K562 (cell line): ENCODE measurements around the gene PSMA4. TPM values are rescaled to one million over a fixed set of nuclear protein-coding genes. Genes with fewer than 3 reads are reported as not detected.

Source experiments
- ATAC-seq: fragments of 200-7000 bp; cut with Tn5 transposase; 3 replicates; pipeline ENCODE4 v1.9.1; 2020; ENCODE audit warnings: moderate library complexity
- BruUV-seq: library from RNA; stranded (reverse); fragments of 400-500 nt; replicated peaks from 2 replicates; lab custom pipeline; 2021; lab: Mats Ljungman, UMichigan
- CTCF ChIA-PET: fragments of 300-600 bp; formaldehyde crosslinking; extraction: SDS; loops from one replicate; lab custom pipeline; 2021; ENCODE audit warnings: low intra/inter-chr PET ratio; lab: Yijun Ruan, JAX
- POLR2A ChIA-PET: fragments of 300-600, 350-650 bp; sonication (Branson Sonifier 250); formaldehyde crosslinking; extraction: SDS; loops from one replicate; lab custom pipeline; 2021; ENCODE audit warnings: antibody characterized with exemption, inconsistent platforms; lab: Yijun Ruan, JAX
- DNase-seq, 4 experiments: peaks; one replicate each; pipeline versions ENCODE4 v3.0.0 to v3.0.0-alpha.2; 2011 to 2018; ENCODE audit warnings: low spot score in 3 of 4, mixed read lengths in 3 of 4; ENCODE audit errors: extremely low read depth in 1 of 4
- FAIRE-seq: peaks from 2 replicates; lab custom pipeline; 2011; peaks lifted over from hg19 to GRCh38; lab: Jason Lieb, UNC
- H2AFZ ChIP-seq: 2 replicates; pipeline ENCODE4 v1.6.0; 2011; ENCODE audit warnings: low read depth, low read length, control low read depth, inconsistent platforms
- H3K27ac ChIP-seq: fragments of 200-600 bp; 3 replicates; pipeline ENCODE4 v1.8.0; 2011; ENCODE audit warnings: low read depth, mild to moderate bottlenecking, control low read depth, inconsistent platforms, low read length, moderate library complexity, mixed read lengths; ENCODE audit errors: extremely low read depth
- H3K27me3 ChIP-seq, 2 experiments: fragments of 300-600 bp in 1 of 2; 2 replicates in 1 of 2; 3 replicates in 1 of 2; pipeline versions ENCODE4 v1.6.0 to v1.8.0; 2011; ENCODE audit warnings: inconsistent platforms in 2 of 2, low read length in 2 of 2, mild to moderate bottlenecking in 1 of 2, mixed read lengths in 1 of 2, moderate library complexity in 1 of 2; ENCODE audit not compliant: control insufficient read depth in 2 of 2, insufficient read depth in 2 of 2
- H3K36me3 ChIP-seq: fragments of 300-600 bp; 3 replicates; pipeline ENCODE4 v1.8.0; 2011; ENCODE audit warnings: mild to moderate bottlenecking, low read length, inconsistent platforms; ENCODE audit not compliant: control insufficient read depth, insufficient read depth
- H3K4me1 ChIP-seq, 2 experiments: fragments of 200-600 bp in 1 of 2; replicated peaks in 1 of 2; 2 replicates in 1 of 2; 3 replicates in 1 of 2; pipeline versions ENCODE4 v1.5.1 to v1.8.0; 2011; ENCODE audit warnings: inconsistent platforms in 2 of 2, low read length in 2 of 2, mild to moderate bottlenecking in 1 of 2, mixed read lengths in 1 of 2, moderate library complexity in 1 of 2; ENCODE audit not compliant: control insufficient read depth in 2 of 2, insufficient read depth in 2 of 2
- H3K4me2 ChIP-seq: 2 replicates; pipeline ENCODE4 v1.6.1; 2011; ENCODE audit warnings: low read length, control low read depth, inconsistent platforms, mixed read lengths; ENCODE audit not compliant: insufficient read depth
- H3K4me3 ChIP-seq: fragments of 200-600 bp; sonication (generic), shearing (Covaris generic); 2 replicates; pipeline ENCODE4 v1.5.1; 2016; ENCODE audit warnings: control low read depth, inconsistent platforms
- H3K79me2 ChIP-seq: fragments of 200-600 bp; 3 replicates; pipeline ENCODE4 v1.8.0; 2011; ENCODE audit warnings: low read length, inconsistent platforms; ENCODE audit not compliant: control insufficient read depth, insufficient read depth
- H3K9ac ChIP-seq, 2 experiments: 2 replicates each; pipeline versions ENCODE4 v1.6.0 to v1.6.1; 2011; ENCODE audit warnings: low read depth in 2 of 2, low read length in 2 of 2, control low read depth in 1 of 2, inconsistent platforms in 1 of 2, mild to moderate bottlenecking in 1 of 2, mixed read lengths in 1 of 2; ENCODE audit not compliant: insufficient read depth in 1 of 2
- H3K9me1 ChIP-seq: one replicate; pipeline ENCODE4 v1.6.0; 2011; ENCODE audit warnings: inconsistent platforms, mild to moderate bottlenecking, low read length, moderate library complexity; ENCODE audit not compliant: control insufficient read depth, insufficient read depth
- H3K9me3 ChIP-seq: replicated peaks from 2 replicates; pipeline ENCODE4 v1.5.1; 2011; ENCODE audit warnings: low read depth, low read length, inconsistent platforms; ENCODE audit not compliant: control insufficient read depth, insufficient read depth
- H4K20me1 ChIP-seq: replicated peaks from 2 replicates; pipeline ENCODE4 v1.6.1; 2011; ENCODE audit warnings: low read length, inconsistent platforms, mixed read lengths; ENCODE audit not compliant: control insufficient read depth, insufficient read depth
- ASH1L ChIP-seq: fragments of 450-650 bp; IDR thresholded peaks from 2 replicates; pipeline ENCODE4 v1.6.1; 2018; ENCODE audit warnings: borderline replicate concordance, mild to moderate bottlenecking, low read depth; ENCODE audit not compliant: partially characterized antibody
- BCL6 ChIP-seq: fragments of 250-450 bp; sonication (Bioruptor Pico); IDR thresholded peaks from 2 replicates; pipeline ENCODE4 v1.4.0; 2020
- CHD2 ChIP-seq: IDR thresholded peaks from 2 replicates; pipeline ENCODE4 v1.6.1; 2011; ENCODE audit warnings: low read depth, low read length
- CTBP1 ChIP-seq: fragments of 450-650 bp; IDR thresholded peaks from 2 replicates; pipeline ENCODE4 v1.6.1; 2016; ENCODE audit warnings: borderline replicate concordance
- EZH2 ChIP-seq: IDR thresholded peaks from 2 replicates; pipeline ENCODE4 v1.6.1; 2012; ENCODE audit warnings: low read depth, mild to moderate bottlenecking, inconsistent platforms, low read length, borderline replicate concordance
- FUS ChIP-seq: fragments of 200-400 bp; formaldehyde crosslinking; optimal IDR thresholded peaks from 2 replicates; pipeline ENCODE3; 2017; ENCODE audit warnings: low read depth, low read length
- HMGN3 ChIP-seq: IDR thresholded peaks from 2 replicates; pipeline ENCODE4 v1.6.1; 2011; ENCODE audit warnings: borderline replicate concordance, low read depth, mild to moderate bottlenecking, mixed read lengths, low read length; ENCODE audit not compliant: insufficient read length; ENCODE audit errors: extremely low read depth
- MBD1 ChIP-seq: fragments of 250-450 bp; sonication (Bioruptor Pico); IDR thresholded peaks from 2 replicates; pipeline ENCODE4 v1.8.0; 2022; ENCODE audit warnings: inconsistent platforms
- SMAD2 ChIP-seq: fragments of 150-350 bp; IDR thresholded peaks from 2 replicates; pipeline ENCODE4 v1.6.1; 2014; ENCODE audit warnings: low read depth, mild to moderate bottlenecking, low read length
- SMARCC2 ChIP-seq: fragments of 450-650 bp; IDR thresholded peaks from 2 replicates; pipeline ENCODE4 v1.6.1; 2017; ENCODE audit warnings: antibody characterized with exemption, moderate library complexity, mild to moderate bottlenecking, low read depth
- SREBF2 ChIP-seq: sonication (generic); formaldehyde crosslinking; IDR thresholded peaks from 2 replicates; pipeline ENCODE4 v1.4.0; 2020; ENCODE audit warnings: mild to moderate bottlenecking, missing genetic modification reagents
- TGIF2 ChIP-seq: sonication (generic); formaldehyde crosslinking; IDR thresholded peaks from 2 replicates; pipeline ENCODE4 v1.8.1; 2022; ENCODE audit warnings: mild to moderate bottlenecking, missing genetic modification reagents, moderate library complexity
- ZNF133 ChIP-seq: fragments of 250-450 bp; sonication (Bioruptor Pico); IDR thresholded peaks from 2 replicates; pipeline ENCODE4 v1.4.0; 2020; ENCODE audit warnings: mild to moderate bottlenecking
- ZNF511 ChIP-seq: sonication (generic); formaldehyde crosslinking; IDR thresholded peaks from 2 replicates; pipeline ENCODE4 v1.8.0; 2022; ENCODE audit warnings: mild to moderate bottlenecking, missing genetic modification reagents
- WGBS: fragments of 100-300 bp; shearing (Covaris generic); methylation state at CpG from one replicate; pipeline ENCODE4 v1.1.6; 2016; ENCODE audit warnings: low coverage, mixed read lengths; ENCODE audit not compliant: insufficient coverage; ENCODE audit errors: missing lambda C conversion rate; 5-methylcytosine and 5-hydroxymethylcytosine counted together
- in situ Hi-C: fragments of 300-500 bp; cut with MboI; formaldehyde crosslinking; loops from 4 replicates; pipeline ENCODE4 v1.15.0; 2018; ENCODE audit warnings: inconsistent platforms, mixed read lengths
- intact Hi-C: fragments of 100-400 bp; cut with micrococcal nuclease; formaldehyde crosslinking; loops from 2 replicates; pipeline ENCODE4 v1.14.2; 2022
- polyA plus RNA-seq, 8 experiments: library from polyadenylated mRNA; depleted of rRNA in 4 of 8; stranded (reverse) in 5 of 8; unstranded in 3 of 8; fragments of >200 nt; fragmentation: Nextera tagmentation in 2 of 8; fragmentation: Illumina TruSeq in 1 of 8; extraction: Ambion mirVana in 2 of 8; extraction: Trizol in 1 of 8; gene quantifications; 2 replicates each; pipeline versions ENCODE4 v1.2.1 to v1.2.3, GENCODE V29; 2011 to 2014; ENCODE audit warnings: inconsistent platforms in 1 of 8, missing spikeins in 1 of 8
- total RNA-seq, 7 experiments: library from RNA; depleted of rRNA in 6 of 7; stranded (reverse); fragments of >200 nt in 6 of 7; fragmentation: Illumina TruSeq in 2 of 7; extraction: Trizol in 2 of 7; gene quantifications; 2 replicates each; pipeline versions ENCODE4 v1.2.1 to v1.2.3, GENCODE V29; 2011 to 2021; ENCODE audit warnings: low replicate concordance in 1 of 7
- TF ChIP-seq, protein P1 (sequence below): fragments of 450-650 bp; formaldehyde crosslinking; IDR thresholded peaks from 2 replicates; pipeline ENCODE4 v1.4.0; 2020; ENCODE audit warnings: mild to moderate bottlenecking

Gene PSMA4
- total and polyA plus RNA-seq, 9 of the 15 experiments (the other 6 are each of a cell fraction or from before 2014, with no cell fraction given), result 304 to 1,857 (median 666) TPM

DNA sequence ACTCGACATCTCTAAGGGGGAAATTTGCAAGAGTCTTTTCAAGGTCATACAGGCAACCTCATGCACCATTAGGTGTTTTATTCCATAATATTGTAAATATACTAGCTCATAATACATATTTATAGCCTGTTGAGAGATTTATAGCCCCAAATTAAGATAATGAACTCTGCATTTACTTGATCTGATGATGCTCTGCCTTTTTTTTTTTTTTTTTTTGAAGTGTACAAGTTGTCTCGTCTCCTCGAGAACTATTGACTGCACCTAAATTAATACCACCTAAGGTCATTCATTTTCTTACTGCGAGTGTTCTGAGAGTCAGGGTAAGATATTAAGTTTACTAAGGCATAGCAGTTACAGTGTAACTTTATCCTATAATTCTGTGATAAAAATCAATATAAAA lies 31.1 kb downstream of the PSMA4 start:
- ATAC-seq (no peak), DNase-seq (no peak), FAIRE-seq (no peak)
- Histone ChIP-seq H3K9me1 (no peaks in the 10 kb centered on the region), H3K27ac (no peak overlapping the region), H2AFZ (no peak overlapping the region), H3K27me3 (no peaks in the 10 kb centered on the region), H4K20me1 (no peaks in the 10 kb centered on the region; the same call in 1 of the 2 replicates), H3K4me1 (peaks cover 6% of the 10 kb centered on the region in 2 experiments; a peak in 4 of 5 replicates), H3K4me3 (no peak overlapping the region), H3K36me3 (no peaks in the 10 kb centered on the region), H3K4me2 (no peak overlapping the region), H3K9me3 (no peaks in the 10 kb centered on the region), H3K79me2 (peaks cover under 1% of the 10 kb centered on the region; the same call in 2 of the 3 replicates), H3K9ac (no peak overlapping the region)
- ChIA-PET POLR2A (interaction anchor here (1.2 kb wide), 1 partner anchor 22 kb away, joined by 4 read pairs; no protein-coding TSS in a partner anchor), CTCF (no interaction called here)
- intact Hi-C loops (no loop called here), in situ Hi-C loops (no loop called here)
- BruUV-seq, result no TSS peak
- no peak for TF ChIP-seq EZH2
- no peak for TF ChIP-seq CTBP1
- TF ChIP-seq SMARCC2, result no peak
- TF ChIP-seq ZNF133 (CRISPR knock-in tag), result no peak
- TF ChIP-seq BCL6 (CRISPR knock-in tag), result no peak
- TF ChIP-seq MBD1 (CRISPR knock-in tag), result no peak
- TF ChIP-seq ASH1L, result no peak
- TF ChIP-seq SREBF2 (CRISPR knock-in tag), result no peak
- TF ChIP-seq, protein P1, sequence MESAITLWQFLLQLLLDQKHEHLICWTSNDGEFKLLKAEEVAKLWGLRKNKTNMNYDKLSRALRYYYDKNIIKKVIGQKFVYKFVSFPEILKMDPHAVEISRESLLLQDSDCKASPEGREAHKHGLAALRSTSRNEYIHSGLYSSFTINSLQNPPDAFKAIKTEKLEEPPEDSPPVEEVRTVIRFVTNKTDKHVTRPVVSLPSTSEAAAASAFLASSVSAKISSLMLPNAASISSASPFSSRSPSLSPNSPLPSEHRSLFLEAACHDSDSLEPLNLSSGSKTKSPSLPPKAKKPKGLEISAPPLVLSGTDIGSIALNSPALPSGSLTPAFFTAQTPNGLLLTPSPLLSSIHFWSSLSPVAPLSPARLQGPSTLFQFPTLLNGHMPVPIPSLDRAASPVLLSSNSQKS (CRISPR knock-in tag), result no peak
- no peak for TF ChIP-seq CHD2
- no peak for TF ChIP-seq FUS
- no peak for TF ChIP-seq ZNF511 (CRISPR knock-in tag)
- TF ChIP-seq SMAD2, result no peak
- TF ChIP-seq TGIF2 (CRISPR knock-in tag), result no peak
- TF ChIP-seq HMGN3, result no peak
- 67% methylated on average over 4 of the region's 4 CpGs for WGBS
